Measurements from ENCODE around the gene KRTAP12-1.

GRCh38 chr21:44697811-44698734, 16.1 kb upstream of the KRTAP12-1 start:
- TF ChIP-seq CTCF (conservative IDR thresholded peaks at IDR 0.05 in 1 of 2, IDR thresholded peaks at IDR 0.05 in 1 of 2; ENCODE audit: extremely low read depth in 1 of 2, insufficient read depth in 1 of 2, low read depth in 1 of 2, low read length in 2 of 2) (no peak), EZH2 (IDR thresholded peaks at IDR 0.05; ENCODE audit: borderline replicate concordance, low read length) (no peak)
